AG08395 (cell line): ENCODE results near the gene HOXB6.

ENCODE experiments used
- DNase-seq: peaks from one replicate; pipeline ENCODE4 v3.0.0; 2012; ENCODE audit warnings: mixed read lengths, low spot score

HOXB6 gene

DNA sequence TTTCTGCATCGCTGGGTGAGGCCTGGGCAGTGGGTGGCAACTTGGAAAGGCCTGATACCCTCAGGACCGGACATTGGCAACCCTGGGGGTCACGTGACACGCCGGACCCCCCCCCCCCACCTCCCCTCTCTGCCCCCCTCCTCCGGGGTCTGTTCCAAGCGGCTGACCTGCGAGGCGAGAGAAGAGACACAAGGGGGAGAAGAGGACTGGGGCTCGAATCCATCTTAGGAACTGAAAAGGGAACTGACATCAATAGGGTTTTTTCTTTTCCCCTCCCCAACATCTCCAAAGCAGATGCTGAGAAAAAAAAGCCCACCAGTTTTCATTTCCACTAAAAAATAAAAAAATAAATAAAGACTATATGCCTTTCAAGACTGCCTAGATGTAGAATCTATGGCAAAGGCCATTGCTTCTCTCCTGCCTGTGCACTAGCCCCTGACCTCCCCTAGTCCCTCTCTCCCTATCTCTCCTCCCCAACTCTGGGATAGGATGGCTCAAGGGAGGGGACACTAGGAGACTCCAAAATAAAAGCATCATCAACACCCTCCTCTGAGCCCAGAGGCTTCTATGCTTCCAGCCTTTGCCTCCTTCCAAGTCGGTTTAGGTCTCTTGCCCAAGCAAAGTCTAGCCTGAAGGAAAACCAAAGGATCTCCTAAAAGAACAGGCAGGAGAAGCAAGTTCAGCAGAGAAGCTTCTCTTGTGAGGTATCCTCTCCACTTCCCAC is 52.2 kb downstream of the HOXB6 start:
- DNase-seq, result no peak

DNA sequence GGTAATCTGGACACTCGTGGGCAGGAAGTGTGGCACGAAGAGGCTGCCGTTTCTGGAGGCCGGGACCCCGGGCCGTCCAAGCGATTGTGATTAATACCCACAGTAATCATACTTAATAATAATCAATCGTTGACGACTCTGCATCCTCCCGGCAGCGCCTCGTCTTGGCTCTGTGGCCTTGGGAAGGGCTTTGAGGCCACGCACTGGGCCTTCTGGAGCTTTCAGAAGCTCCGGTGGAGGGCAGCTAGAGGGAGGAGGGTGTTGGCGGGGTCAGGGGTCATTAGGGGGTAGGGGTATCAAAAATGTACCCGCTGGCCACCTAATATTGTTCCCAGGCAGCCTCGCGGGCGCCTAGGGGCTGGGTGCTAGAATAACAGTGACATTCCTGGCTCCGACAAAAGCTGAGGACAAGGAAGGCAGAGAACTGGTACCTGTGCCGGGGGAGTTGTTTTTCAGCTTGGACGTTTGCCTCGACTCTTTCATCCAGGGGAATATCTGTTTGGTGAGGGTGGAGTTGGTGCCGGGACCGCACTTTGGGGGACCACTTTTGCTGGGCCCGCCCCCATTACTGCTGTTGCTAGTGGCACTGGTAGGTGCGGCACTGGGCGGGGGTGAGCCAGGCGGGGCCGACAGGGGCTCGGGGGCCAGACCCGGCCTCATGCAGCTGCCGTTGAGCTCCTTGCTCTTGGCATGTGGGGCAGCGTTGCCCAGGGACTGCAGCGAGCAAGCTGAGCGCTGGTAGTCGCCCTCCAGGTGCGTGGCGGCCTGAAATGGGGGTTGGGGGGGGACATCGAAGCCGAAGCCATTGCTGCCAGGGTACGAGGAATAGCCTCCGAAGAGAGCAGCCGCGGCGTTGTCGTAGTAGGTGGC is 53.0 kb downstream of the HOXB6 start:
- no peak for DNase-seq

DNA sequence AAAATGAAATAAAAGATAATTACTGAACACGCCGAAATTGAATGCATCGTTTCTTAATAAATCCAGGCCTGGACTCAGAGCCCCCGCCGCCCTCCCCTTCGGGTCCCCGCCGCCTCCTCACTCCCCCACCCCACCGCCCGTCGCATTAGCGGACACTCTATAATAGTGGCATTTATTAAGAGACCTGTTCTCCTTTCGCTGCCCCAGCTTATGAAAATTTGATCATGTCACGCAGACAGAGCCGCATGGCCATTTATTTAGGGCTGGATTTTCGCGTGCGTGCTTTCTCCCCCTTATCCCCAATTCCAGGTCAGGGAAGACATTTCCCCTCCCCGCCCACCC is 53.6 kb downstream of the HOXB6 start:
- no peak for DNase-seq

DNA sequence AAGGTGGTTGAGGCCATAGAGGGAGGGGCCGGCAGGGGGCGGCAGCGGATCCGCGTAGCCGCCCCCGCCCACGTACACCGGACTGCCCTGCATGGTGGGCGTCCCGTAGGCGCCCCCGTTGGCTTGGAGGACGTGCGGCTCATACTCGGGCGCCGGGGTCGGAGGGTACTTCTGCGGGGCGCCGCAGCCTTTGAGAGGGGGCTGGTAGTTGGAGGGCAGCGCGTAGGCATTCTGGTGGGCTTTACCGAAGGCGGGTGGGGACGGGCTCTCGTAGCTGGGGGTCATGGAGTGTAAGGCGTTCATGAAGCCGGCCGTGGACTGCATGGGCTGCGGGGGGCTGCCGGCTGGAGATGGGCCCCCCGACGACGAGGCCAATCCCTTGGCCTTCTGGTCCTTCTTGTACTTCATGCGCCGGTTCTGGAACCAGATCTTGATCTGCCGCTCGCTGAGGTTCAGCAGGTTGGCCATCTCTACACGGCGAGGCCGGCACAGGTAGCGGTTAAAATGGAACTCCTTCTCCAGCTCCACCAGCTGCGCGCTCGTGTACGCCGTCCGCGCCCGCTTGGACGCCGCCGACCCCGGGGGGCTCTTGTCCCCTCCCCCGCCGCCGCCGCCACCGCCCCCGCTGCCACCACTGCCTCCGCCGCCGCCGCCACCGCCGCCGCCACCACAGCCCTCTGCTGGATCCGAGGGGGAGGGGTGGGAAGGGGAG is 54.1 kb downstream of the HOXB6 start:
- DNase-seq, result no peak

DNA sequence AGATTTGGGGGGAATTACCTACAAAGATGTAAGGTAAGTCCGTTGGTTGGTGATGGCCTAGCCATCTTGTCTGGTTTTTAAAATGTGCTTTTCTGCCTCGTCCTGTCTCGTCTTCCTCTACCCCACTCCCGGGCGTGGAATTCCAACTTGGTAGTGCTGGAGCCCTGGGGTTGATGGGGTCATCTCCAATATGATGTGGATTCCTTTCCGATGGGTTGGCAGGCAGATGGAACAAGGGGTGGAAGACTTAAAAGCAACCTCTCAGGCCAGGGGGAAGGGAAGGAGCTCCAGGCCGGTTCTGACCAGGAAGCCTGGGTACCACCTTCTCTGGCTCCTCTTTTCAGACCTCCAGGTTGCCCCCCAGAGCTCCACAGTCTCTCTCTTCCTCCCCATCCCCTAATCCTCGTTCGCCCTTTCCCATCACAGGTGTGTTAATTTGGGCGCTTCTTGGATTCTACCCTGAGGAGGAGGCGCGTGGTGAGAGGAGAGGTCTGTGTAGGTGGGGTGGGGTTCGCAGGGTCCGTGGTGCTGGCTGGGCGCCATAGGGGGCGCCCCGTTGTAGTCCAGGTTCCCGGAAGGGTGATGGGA is 54.8 kb downstream of the HOXB6 start:
- peak; percentile 72 for DNase-seq

DNA sequence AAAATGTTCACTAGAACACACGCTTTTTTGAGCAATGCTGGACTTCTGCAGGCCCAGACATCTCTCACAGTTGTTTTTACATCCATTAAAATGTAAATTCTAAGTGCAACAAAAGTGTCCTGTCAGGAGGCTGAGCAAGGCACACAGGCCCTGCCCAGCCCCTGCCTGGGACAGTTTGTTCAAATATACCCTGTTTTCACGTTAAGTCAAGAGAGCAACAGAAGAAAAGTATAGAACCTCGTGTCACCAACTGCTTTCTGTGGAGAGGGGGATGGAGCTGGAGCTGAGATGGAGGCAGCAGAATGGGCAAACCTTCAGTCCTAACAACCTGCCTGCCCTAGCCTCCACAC is 55.5 kb downstream of the HOXB6 start:
- DNase-seq, result no peak

DNA sequence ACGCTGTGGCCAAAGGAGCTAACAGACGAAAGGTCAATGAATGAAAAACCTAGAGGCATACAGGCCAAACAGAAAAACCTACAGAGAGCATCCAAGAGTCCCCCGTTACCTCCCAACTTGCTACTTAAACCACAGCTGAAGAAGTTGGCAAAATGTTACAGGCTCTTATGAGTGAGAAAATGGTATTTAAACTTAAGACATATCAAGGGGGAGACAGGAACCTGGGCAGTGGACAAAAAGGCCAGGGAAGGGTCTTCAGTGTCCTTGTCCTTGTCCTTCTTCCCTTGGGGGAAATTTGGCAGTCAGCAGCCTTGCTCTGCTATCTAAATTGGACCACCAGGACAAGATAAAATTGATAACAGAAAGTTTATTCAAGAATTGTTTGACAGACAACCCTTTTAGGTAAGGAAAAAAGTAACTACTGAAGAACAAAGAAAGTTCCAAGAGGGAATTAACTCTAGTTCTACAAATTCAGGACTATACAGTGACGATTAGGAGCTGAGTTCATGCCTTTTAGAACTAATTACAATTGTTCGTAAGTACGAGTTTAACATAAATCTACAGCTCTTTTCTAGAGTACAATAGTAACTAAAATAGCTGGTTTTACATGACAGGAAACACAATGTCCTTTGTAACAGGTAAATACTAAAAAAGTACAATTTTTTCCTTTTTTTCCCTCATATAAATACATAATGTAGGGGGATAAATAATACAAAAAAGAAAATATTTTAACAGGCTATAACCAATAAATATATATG is 56.1 kb downstream of the HOXB6 start:
- no peak for DNase-seq

DNA sequence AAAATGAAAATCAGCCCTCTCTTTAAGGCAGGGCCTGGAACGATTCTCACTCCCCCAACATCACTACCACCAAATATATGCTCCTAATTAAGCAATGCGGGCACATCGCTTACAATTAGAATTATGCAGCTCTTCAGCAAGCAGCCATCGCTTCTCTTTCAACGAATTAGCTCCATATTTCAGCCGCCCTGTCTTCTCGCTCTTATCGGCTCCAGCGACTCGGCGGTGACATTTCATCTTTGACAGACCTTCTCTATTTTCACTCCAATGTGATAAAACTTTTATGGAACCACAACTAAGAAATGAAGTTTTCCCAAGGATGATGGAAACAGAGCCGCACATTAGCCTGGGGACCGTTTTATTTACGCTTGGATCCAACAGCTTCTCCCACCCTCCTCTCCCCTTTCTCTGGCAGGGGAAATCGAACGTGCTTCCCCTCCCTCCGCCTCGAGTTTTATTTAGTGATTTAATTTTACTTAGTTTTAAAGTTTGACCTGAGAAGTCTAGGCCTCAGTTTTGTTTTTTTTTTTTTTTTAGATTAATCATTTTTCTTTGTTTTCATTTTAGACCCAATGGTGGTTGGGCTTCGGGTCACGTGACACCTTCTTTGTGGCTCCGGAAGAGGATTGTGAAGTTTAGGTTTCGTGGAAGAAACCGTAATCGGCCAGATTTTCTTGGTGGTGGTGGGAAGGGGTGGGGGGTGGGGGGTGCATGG is 56.8 kb downstream of the HOXB6 start:
- DNase-seq, result no peak

DNA sequence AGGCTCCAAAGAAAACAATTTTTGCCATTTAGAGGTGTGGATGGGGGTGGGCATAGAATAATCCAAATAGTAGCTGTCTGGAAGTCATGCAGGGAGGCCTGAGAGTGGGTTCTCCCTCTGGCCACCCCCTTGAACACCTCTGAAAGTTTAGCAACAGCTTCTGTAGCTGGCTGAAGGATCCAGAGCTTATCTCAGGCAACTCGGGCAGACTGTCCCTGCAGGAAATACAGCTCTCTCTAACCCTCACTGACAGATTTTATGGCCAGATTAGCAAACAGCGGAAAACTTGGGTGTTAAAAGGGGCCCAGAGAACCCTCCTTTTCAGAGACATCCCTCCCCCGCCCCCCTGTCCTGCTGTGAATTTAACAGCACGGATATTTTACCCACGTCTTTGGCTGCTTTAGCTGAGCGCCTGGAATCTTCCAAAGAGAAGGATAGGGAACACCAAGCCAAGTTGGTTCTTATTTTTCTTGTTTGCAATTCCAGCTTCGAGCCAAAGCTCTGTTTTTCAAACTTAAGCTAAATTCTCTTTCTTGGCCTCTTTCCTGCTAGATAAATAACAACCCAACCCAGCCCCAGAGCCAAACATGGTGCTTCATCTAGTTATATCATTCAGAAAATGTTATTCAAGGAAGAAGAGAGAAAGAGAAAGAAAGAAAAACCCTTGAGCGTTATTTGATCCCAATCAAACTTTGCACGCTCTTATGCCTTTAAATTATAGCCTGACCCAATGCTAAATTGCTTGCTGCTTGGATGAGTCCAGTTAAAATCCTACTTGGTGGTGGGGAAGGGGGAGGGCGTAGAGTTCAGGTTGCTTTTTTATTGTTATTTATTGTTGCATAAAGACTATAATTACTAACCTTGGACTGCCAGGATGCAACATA is 57.6 kb downstream of the HOXB6 start:
- no peak for DNase-seq

DNA sequence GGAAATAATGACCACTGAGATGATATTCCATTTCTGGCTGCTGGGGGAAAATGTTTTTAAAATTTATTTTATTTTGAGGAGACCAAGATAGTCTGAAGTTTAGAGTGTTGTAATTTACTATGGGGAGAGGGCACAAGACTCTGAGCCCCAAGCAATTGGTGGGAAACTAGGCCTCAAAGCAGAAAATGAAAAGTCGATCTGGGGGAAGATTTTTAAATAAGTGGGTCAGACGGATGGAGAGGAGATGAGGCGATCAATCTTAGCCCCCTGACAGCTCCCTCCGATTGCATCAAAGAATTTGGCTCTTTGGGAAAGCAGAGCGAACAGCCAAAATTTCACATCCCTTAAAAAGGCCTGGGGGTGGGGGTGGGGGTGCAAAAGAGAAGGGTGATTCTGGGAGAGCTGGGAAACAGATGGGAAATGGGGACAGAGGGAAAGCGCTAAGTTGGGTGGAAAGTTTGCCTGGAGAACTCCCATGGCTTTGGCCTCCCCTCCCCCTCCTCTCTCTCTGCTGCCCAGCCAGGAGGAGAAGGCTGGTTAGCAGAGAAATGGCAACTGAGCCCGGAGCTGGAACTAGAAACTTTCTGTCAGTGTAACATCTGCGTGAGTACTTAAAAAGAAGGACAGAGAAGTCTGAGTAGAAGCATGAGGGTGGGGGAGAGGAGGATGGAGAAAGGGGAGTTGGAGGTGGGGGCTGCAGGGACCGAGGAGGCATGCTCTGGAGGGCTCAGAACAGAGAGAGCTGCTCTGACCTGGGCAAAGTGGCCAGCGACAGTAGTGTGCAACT is 58.5 kb downstream of the HOXB6 start:
- DNase-seq, result no peak
